Gastroesophageal sphincter (tissue), 4 donors: Measurements from ENCODE around the gene CMTM8. TPM values are rescaled to one million over a fixed set of nuclear protein-coding genes. Genes with fewer than 3 reads are reported as not detected.
"Not testable (repeated sequence)": the region's sequence is repeated elsewhere in the genome, so short reads cannot be mapped to it uniquely, and the experiment has no call there.

Experiments used
- ATAC-seq: fragments of 150-250 bp; one replicate; pipeline ENCODE4 v1.9.1; 2016; ENCODE audit warnings: mild to moderate bottlenecking, moderate library complexity
- H3K27ac ChIP-seq, 4 donors: fragments of 200-600 bp; sonication (generic) in 3 of 4; 1 replicate in 3 of 4; 2 replicates in 1 of 4; pipeline ENCODE4 v1.5.1; 2016 to 2019
- H3K27me3 ChIP-seq: fragments of 200-600 bp; sonication (generic); one replicate; pipeline ENCODE4 v1.5.1; 2019
- H3K36me3 ChIP-seq, 2 donors: fragments of 200-600 bp; sonication (generic); one replicate each; pipeline ENCODE4 v1.5.1; 2019; ENCODE audit warnings: control low read depth in 1 of 2
- H3K4me1 ChIP-seq, 3 donors: fragments of 200-600 bp; sonication (generic); 1 replicate in 2 of 3; 2 replicates in 1 of 3; pipeline ENCODE4 v1.5.1; 2016 to 2019; ENCODE audit warnings: control low read depth in 2 of 3
- H3K4me3 ChIP-seq, 2 donors: fragments of 200-600 bp; sonication (generic); one replicate each; pipeline ENCODE4 v1.5.1; 2019; ENCODE audit warnings: mild to moderate bottlenecking in 1 of 2, moderate library complexity in 1 of 2
- H3K9me3 ChIP-seq, 3 donors: fragments of 200-600 bp; sonication (generic); one replicate each; pipeline ENCODE4 v1.5.1; 2017 to 2019; ENCODE audit warnings: control low read depth in 2 of 3
- EP300 ChIP-seq: sonication (generic); formaldehyde crosslinking; IDR thresholded peaks from one replicate; pipeline ENCODE4 v1.6.1; 2017; ENCODE audit warnings: antibody characterized with exemption, mild to moderate bottlenecking
- POLR2A ChIP-seq, 2 donors: fragments of 450-650 bp; IDR thresholded peaks; one replicate each; pipeline ENCODE4 v1.6.1; 2017; ENCODE audit warnings: antibody characterized with exemption in 2 of 2, mild to moderate bottlenecking in 2 of 2, moderate library complexity in 1 of 2
- POLR2AphosphoS5 ChIP-seq: sonication (generic); formaldehyde crosslinking; IDR thresholded peaks from one replicate; pipeline ENCODE4 v1.6.1; 2017; ENCODE audit warnings: antibody characterized with exemption
- WGBS, 2 donors: methylation state at CpG; one replicate each; pipeline ENCODE4 v1.1.5; 2018; ENCODE audit warnings: low coverage in 1 of 2; 5-methylcytosine and 5-hydroxymethylcytosine counted together
- total RNA-seq, 4 donors: library from RNA; depleted of rRNA; stranded (reverse); fragments of >200 nt; gene quantifications; one replicate each; pipeline ENCODE4 v1.1.0, GENCODE V29; 2016
- TF ChIP-seq, protein P1 (sequence below), 4 experiments: fragments of 200-600 bp in 2 of 4; fragments of 450-650 bp in 2 of 4; sonication (generic) in 1 of 4; IDR thresholded peaks; one replicate each; pipeline ENCODE4 v1.5.1; 2017 to 2019; ENCODE audit warnings: antibody characterized with exemption in 4 of 4, mild to moderate bottlenecking in 2 of 4, moderate library complexity in 2 of 4

CMTM8 gene, protein sequence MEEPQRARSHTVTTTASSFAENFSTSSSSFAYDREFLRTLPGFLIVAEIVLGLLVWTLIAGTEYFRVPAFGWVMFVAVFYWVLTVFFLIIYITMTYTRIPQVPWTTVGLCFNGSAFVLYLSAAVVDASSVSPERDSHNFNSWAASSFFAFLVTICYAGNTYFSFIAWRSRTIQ
- 1 to 10 TPM; 1.2 to 3.1 (median 1.6) TPM for total RNA-seq

DNA sequence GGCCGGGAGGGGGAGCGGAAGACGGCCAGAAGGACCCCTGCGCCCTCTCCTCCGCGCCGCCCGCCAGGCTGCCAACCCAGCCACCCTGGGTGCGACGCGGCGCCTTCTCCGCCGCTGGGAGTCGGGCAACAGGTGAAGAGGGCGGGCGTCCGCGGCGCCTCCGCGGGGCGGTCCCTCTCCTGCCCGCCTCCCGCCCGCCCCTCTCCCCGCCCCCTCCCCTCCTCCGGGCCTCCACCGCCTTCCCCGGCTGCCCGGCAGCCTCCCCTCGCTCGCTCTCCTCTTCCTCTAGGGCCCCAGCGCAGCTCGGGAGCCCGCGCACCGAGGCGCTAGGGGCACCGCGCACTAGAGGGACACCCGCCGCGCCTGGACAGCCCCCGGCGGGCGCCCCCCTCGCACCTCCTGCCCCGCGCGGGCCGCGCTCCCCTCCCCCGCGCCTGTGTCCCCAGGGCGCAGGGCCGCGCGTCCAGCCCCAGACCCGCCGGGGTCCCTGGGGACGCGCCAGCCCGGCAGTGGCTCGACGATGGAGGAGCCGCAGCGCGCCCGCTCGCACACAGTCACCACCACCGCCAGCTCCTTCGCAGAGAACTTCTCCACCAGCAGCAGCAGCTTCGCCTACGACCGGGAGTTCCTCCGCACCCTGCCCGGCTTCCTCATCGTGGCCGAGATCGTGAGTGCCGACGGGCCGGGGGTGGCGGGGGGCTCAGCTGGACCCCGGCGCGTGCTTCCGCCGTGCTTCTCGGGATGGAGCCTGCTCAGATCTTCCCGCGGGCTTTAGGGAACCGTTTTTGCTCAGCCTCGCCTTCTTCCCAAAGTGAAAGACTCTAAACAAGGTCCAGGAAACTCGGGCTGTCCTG lies at the start of gene CMTM8:
CMTM8 (plus strand) TSS at position 228 of the 854 bp plus-strand sequence; CDS start at position 521, 293 bp downstream.
- peak within 1 kb of the TSS; percentile 43 to 80 for H3K4me3 ChIP-seq
- H3K9me3 ChIP-seq = peaks cover 0 to 7% (median 0%) of the 10 kb centered on the region in 3 donors
- peak within 1 kb of the TSS in 3 of 4 donors; percentile 59 to 70 (median 68) for H3K27ac ChIP-seq
- peaks cover 0 to 24% (median 3%) of the 10 kb centered on the region in 3 donors for H3K4me1 ChIP-seq
- TF ChIP-seq EP300 = no peak
- TF ChIP-seq POLR2AphosphoS5 = no peak
- TF ChIP-seq POLR2A (IDR thresholded peaks at IDR 0.05) = no peak
- TF ChIP-seq, protein P1, sequence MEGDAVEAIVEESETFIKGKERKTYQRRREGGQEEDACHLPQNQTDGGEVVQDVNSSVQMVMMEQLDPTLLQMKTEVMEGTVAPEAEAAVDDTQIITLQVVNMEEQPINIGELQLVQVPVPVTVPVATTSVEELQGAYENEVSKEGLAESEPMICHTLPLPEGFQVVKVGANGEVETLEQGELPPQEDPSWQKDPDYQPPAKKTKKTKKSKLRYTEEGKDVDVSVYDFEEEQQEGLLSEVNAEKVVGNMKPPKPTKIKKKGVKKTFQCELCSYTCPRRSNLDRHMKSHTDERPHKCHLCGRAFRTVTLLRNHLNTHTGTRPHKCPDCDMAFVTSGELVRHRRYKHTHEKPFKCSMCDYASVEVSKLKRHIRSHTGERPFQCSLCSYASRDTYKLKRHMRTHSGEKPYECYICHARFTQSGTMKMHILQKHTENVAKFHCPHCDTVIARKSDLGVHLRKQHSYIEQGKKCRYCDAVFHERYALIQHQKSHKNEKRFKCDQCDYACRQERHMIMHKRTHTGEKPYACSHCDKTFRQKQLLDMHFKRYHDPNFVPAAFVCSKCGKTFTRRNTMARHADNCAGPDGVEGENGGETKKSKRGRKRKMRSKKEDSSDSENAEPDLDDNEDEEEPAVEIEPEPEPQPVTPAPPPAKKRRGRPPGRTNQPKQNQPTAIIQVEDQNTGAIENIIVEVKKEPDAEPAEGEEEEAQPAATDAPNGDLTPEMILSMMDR (IDR thresholded peaks at IDR 0.05) = peak in 1 of 4 experiments; percentile 11
- ATAC-seq = peak; percentile 63
- 10% methylated on average over 2 of the region's 96 CpGs; no CpG with 5 or more reads in 1 of the 2 donors for WGBS, 2 donors
- H3K27me3 ChIP-seq = peaks cover 50% of the 10 kb centered on the region
- no peaks in the 10 kb centered on the region for H3K36me3 ChIP-seq

DNA sequence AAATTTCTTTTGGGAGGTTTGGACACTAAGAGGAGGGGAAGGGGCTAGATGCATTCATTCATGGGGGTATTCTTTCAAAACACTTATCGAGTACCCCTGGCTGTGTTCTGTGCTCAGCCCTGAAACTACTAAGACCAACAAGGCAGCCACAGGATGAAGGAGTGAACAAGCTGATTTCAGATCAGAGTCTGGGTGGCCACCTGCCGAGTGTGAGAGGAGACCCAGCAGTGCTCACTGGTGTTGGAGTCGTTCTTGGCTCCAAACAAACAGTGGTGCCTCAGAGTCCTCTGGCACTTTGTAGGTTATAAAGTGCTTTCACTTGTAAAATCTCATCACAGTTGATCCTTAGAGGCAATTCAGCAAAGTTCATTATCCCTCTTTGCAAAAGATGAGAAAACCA lies 48.8 kb upstream of the CMTM8 start:
- Histone ChIP-seq H3K4me3 (no peak overlapping the region), H3K9me3 (no peaks in the 10 kb centered on the region), H3K36me3 (no peaks in the 10 kb centered on the region), H3K4me1 (peaks cover 0 to 3% (median 0%) of the 10 kb centered on the region in 3 donors), H3K27me3 (no peaks in the 10 kb centered on the region), H3K27ac (no peak overlapping the region)
- TF ChIP-seq POLR2A (IDR thresholded peaks at IDR 0.05) (no peak), EP300 (no peak), POLR2AphosphoS5 (no peak)
- TF ChIP-seq, protein P1 (IDR thresholded peaks at IDR 0.05) = no peak
- 41 to 71% methylated on average over 1 to 3 of the region's 3 CpGs for WGBS, 2 donors
- ATAC-seq = no peak

DNA sequence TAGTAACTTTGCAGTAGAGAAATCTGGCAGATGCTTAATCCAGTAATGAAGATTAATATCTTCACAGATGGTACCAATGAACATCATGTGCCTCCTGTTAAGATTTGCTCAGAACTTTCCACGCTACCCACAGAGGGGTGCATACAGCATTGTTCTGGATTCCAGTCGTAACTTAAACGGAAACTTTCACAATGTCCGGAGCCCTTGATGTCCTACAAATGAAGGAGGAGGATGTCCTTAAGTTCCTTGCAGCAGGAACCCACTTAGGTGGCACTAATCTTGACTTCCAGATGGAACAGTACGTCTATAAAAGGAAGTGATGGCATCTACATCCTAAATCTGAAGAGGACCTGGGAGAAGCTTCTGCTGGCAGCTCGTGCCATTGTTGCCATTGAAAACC lies 47.9 kb upstream of the CMTM8 start:
- not testable (repeated sequence) for ATAC-seq, H3K4me1 ChIP-seq, H3K27me3 ChIP-seq, H3K9me3 ChIP-seq, H3K36me3 ChIP-seq, H3K27ac ChIP-seq, H3K4me3 ChIP-seq
- WGBS, 2 donors = 75 to 77% methylated on average over 4 of the region's 6 CpGs

DNA sequence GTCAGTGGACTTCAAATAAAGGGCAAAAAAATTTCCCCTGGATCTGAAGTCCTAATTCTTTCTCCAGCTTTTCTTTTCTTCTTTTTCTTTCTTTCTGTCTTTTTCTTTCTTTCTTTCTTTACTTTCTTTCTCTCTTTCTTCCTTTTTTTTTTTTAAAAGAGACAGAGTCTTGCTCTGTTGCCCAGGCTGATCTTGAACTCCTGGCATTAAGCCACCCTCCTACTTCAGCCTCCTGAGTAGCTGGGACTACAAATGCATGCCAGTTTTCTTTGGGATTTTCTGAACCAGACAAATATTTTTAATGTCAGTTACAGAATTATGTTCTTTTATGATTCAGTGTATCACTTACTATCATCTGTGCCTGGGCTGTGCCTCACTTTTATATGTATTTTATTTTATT lies 45.4 kb upstream of the CMTM8 start:
- TF ChIP-seq POLR2AphosphoS5 = no peak
- TF ChIP-seq EP300 = no peak
- TF ChIP-seq, protein P1 (IDR thresholded peaks at IDR 0.05) = no peak
- no peak for TF ChIP-seq POLR2A (IDR thresholded peaks at IDR 0.05)

DNA sequence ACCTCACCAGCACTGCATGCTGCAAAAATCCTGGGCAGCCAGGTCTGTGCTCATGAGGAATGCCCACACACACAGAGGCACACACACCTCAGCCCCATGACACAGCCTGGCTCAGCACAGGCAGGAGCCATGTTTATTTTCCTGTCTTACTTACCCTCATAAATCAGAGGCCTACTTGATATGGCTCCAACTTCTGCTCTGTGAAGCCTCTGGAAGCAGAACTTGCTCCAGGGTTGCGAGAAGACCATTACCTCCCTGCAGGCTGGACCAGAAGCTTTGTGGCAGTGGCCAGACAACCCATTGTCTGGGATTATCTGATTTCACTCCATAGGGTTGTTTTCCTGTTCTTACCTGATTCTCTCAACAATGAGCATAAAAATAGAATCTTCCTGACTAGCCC lies 43.8 kb upstream of the CMTM8 start:
- H3K4me3 ChIP-seq = no peak overlapping the region
- TF ChIP-seq, protein P1 (IDR thresholded peaks at IDR 0.05) = no peak
- no peak for TF ChIP-seq EP300
- TF ChIP-seq POLR2AphosphoS5 = no peak
- no peak for TF ChIP-seq POLR2A (IDR thresholded peaks at IDR 0.05)
- no peaks in the 10 kb centered on the region for H3K9me3 ChIP-seq
- 86% methylated on average over 1 of the region's 1 CpG; no CpG with 5 or more reads in 1 of the 2 donors for WGBS, 2 donors
- peaks cover 0 to 7% (median 0%) of the 10 kb centered on the region in 3 donors for H3K4me1 ChIP-seq
- H3K27ac ChIP-seq = no peak overlapping the region
- ATAC-seq = no peak
- H3K36me3 ChIP-seq = no peaks in the 10 kb centered on the region
- H3K27me3 ChIP-seq = no peaks in the 10 kb centered on the region

More for the DNA sequence above, 45.4 kb upstream of the CMTM8 start:
- H3K4me3 ChIP-seq = no peak overlapping the region
- no peak for ATAC-seq
- no peaks in the 10 kb centered on the region for H3K36me3 ChIP-seq
- no peak overlapping the region for H3K27ac ChIP-seq
- no peaks in the 10 kb centered on the region for H3K9me3 ChIP-seq
- no peaks in the 10 kb centered on the region for H3K27me3 ChIP-seq
- peaks cover 0 to 5% (median 0%) of the 10 kb centered on the region in 3 donors for H3K4me1 ChIP-seq
